ENCODE results near the gene STK40.

STK40 gene

DNA sequence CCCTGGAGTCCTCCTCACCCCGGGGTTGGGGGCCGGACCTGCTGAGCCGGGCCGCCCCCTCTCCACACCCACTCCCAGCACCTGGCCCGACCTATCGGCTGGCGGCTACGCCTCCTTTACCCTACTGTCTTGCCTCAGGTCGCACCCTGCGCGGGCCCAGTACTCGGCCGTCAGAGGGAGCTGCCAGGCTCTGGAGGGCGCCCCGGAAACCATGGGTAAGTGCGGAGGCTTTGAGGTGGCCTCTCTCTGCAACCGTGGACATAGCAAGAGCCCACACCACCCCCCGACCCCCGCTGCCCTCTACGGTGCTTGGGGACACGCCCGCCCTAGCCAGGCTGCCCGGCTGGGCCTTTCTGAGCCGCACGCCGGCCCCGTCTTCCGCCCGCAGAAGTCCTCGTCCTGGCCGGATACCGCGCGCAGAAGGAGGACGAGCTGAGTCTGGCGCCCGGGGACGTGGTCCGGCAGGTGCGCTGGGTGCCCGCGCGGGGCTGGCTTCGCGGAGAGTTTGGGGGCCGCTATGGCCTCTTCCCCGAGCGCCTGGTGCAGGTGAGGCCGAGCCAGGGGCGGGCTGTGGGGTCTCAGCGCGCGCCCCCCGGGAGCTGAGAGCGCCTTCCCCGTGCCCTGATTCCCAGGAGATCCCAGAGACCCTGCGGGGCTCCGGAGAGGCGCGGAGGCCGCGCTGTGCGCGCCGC is 79.4 kb downstream of the STK40 start, which contains the start of gene SH3D21:
Gene SH3D21, plus strand, starts transcription at position 159 of the 692 bp plus-strand sequence. Its CDS starts 53 bp downstream, at position 212.
- DNase-seq: peak; percentile 50

DNA sequence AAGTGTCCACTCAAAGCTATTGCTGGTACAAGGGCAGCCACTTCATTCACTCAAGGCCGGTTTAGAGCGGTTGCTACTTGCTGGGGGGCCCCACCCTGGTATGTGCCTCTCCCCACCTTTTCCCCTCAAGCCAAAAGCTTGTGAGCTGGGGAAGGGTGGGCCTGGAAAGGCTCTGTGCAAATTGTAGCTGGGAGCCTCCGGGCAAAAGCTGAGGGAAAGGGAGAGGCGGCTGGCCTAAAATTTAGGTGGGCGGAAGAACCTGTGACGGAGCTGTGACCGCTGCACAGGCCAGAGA is 79.9 kb downstream of the STK40 start:
- DNase-seq: no peak

DNA sequence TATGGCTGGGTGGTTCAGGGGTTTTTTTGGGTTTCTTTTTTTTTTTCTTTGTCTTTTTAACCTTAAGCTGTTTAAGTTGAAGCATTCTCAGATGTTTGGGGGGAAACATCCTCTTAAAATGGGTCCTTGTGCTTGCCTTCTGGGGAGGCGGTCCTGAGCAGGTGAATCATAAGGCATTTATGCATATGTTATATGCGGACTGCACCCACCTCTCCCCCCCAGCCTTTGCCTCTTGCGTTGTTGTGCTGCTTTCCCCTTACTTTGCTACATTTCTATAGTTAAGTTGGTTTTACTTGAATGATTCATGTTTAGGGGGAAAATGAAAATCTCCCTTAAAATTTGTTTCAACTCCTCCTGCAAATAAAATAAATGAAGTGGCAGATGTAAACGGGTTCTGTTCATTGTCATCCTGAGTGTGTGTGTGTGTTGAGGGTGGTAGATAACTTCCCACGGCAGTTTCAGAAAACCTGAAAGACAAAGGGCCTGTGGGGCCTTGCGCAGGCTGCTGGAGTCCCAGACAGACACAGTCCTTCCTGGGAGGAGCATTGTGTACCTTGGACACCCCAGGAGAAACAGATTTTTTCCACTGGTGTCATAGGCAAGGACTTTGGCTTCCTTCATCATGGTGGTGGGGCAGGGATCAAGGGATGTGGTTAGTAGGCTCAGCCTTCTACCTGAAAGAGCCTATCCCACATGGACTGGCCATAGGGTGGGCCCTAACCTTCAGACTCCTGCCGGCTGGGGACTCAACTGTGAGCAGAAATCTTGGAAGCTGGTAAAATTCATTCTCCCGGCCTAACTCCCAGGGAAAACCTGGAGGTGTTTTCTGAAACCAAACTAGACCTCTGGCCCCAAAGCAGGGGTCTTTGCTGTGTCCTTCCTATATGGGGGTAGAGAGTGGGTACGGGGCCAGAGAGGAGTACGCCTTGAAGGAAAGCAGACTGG is 80.5 kb downstream of the STK40 start:
- no peak for DNase-seq

DNA sequence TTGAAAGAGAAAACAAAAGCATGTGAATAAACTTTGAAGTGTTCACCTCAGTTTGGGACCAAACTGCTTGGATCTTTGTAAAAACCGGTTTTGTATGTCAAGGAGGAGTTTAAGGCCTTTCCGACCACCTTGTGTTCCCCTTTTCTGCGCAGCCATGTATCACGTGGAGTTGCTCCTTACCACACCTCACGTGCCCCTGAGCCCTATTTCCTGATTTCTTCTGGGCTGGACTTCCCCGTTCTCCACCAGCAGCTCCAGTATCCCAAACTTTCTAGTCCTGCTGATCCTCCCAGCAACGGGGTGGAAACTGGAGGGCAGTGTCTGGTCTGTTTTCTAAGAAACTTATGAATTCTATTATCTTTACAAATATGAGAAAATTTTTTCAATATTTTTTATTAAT is 81.2 kb downstream of the STK40 start:
- no peak for DNase-seq

DNA sequence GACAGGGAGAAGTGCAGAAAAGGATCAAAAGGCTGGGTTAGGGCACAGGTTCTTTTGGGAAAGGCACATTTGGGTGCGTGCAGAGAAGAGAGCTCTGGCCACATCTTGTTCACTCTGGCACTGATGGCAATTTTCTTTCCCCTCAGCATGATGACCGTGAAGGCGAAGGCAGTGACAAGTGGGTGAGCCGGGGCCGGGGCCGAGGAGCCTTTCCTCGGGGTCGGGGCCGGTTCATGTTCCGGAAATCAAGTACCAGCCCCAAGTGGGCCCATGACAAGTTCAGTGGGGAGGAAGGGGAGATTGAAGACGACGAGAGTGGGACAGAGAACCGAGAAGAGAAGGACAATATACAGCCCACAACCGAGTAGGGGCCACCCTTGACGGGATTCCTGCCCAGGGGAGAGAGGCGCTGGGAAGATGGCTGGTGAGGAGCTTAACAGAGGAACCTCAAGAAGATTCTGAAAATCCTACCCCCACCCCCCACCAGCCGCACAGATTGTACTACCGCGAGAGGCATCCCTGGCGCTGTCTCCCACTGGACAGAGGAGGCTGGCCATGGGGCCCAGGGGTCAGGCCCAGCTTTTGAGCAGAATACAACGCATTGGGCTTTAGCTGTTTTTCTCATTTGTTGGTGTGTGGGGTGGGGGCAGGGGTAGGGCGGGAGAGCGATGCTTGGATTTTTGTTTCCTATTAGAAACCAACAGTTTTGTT is 81.9 kb downstream of the STK40 start:
- DNase-seq: no peak

DNA sequence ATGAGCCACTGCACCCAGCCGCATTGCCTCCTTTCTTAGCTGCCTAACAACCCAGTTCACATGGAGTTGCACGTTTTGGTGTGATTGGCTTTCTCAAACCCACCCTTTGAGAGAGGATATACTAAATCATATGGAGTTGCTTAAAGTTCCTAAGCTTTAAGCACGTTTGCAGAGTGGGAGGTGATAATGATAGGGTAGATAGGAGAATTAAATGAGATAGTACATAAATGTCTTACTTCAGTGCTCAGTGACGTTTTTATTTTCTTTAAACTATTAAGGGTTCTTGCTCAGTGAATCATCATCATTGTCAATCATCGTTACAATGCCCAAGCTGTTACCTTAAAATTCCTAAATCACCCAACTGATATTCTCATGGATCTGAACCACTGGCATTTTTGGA is 82.5 kb downstream of the STK40 start:
- DNase-seq: no peak

DNA sequence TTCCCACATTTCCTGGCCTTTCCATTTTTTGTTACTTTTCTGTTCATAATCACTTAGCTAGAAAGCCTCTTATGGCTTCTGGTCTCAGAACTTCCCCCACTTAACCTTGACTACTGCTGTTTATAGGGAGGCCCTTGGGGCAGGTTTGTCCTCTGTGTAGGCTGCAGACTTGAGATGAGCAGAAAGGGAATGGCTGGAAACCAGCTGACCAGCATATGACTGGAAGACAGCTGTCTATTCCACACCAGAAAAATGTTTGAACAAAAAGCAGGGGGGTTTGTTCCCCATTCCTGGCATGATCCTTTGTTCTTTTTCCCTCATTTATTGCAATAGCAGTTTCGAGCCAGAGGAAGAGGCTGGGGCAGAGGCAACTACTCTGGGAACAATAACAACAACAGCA is 84.5 kb downstream of the STK40 start:
- no peak for DNase-seq

DNA sequence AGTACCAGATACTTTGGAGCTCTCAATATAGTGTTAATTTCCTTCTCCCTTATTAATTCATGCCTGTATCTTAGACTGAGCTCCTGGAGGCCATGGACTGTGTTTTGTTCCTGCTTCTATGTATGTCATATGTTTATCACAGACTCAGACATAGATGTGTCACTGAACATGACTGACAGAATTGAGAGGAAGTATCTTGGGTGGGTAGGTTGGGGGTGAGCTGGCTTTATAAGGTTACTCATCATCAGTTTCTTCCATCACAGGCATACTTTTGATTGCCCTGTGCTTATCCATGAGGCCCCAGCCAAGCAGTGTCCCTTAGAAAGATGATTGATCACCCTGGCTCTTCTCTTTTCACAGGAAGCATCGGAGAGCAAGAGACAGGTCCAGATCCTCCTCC is 85.2 kb downstream of the STK40 start:
- no peak for DNase-seq

DNA sequence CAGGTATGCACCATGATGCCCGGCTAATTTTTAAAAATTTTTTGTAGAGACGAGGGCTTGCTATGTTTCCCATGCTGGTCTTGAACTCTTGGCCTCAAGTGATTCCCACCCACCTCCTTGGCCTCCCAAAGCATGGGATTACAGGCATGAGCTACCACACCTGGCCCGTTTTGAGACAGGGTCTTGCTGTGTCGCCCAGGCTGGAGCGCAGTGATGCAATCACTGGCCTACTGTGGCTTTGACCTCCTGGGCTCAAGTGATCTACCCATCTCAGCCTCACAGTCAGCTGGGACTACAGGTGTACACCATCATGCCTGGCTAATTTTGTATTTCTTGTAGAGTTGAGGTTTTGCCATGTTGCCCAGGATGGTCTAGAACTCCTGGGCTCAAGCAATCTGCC is 87.1 kb downstream of the STK40 start:
- no peak for DNase-seq

DNA sequence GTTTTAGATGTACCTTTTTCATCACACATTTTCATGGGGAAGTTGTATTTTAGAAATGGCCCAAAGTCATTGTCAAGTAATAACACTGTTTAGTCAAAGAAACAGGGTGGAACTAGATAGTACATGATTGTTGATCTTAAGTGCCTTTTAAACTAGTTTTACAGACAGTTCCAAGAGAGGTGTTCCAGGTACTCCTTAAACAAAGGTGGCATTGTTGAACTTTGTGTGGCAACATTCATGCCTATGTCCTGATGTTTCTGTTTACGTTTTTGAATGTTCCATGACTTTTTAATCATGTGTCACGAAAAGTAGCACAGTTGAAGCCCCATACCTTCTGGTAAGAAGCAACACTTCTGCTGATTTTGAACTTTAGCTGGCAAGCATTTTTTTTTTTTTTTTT is 88.7 kb downstream of the STK40 start:
- no peak for DNase-seq

DNA sequence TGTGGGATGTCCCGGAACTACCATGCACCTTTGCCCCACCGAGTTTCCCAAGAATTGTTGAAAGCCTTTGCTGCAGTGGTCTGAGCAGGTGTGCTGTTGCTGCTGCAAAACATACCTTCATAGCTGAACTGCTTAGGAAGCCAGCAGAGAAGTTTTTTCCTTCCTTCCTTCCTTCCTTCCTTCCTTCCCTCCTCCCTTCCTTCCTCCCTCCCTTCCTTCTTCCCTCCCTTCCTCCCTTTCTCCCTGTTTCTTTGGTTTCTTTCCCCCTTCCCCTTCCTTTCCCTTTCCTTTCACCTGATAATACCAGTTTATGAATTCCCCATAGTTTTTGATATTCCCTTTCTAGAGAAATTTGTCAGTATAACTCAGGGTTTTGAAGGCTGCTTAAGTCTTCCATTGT is 90.3 kb downstream of the STK40 start:
- DNase-seq: no peak

Data from activated CD4-positive, CD25-positive, alpha-beta regulatory T cell treated with anti-CD3 and anti-CD28 coated beads, Interleukin-2, amount 50 U/mL, for 72 hours (primary cell).